SK-N-SH (cell line): ENCODE data around the gene SCO2. TPM values are rescaled to one million over a fixed set of nuclear protein-coding genes. Genes with fewer than 3 reads are reported as not detected.

Experiments used
- CTCF ChIA-PET: fragments of 300-600, 350-600 bp; formaldehyde crosslinking; extraction: SDS; loops from one replicate; lab custom pipeline; 2021; lab: Yijun Ruan, JAX
- POLR2A ChIA-PET: fragments of 350-600 bp; sonication (Branson Sonifier 250); formaldehyde crosslinking; extraction: SDS; loops from one replicate; lab custom pipeline; 2020; ENCODE audit warnings: antibody characterized with exemption, inconsistent platforms; lab: Yijun Ruan, JAX
- DNase-seq: peaks from one replicate; pipeline ENCODE4 v3.0.0; 2012
- H2AFZ ChIP-seq: fragments of 200-600 bp; sonication (generic); 2 replicates; pipeline ENCODE4 v1.8.1; 2016; ENCODE audit warnings: antibody characterized with exemption, mild to moderate bottlenecking, low read depth
- H3F3A ChIP-seq: fragments of 200-600 bp; sonication (generic); replicated peaks from 2 replicates; pipeline ENCODE3; 2016; ENCODE audit warnings: antibody characterized with exemption, mild to moderate bottlenecking; ENCODE audit not compliant: insufficient read depth
- H3K27ac ChIP-seq, 2 experiments: fragments of 200-500 bp in 1 of 2; fragments of 200-600 bp in 1 of 2; sonication (Bioruptor generic) in 1 of 2; sonication (generic), shearing (Covaris generic) in 1 of 2; 2 replicates each; pipeline versions ENCODE4 v1.5.1 to v1.6.1; 2014 to 2016; ENCODE audit warnings: low read depth in 2 of 2, inconsistent platforms in 1 of 2, low read length in 1 of 2, mild to moderate bottlenecking in 1 of 2, mixed read lengths in 1 of 2
- H3K27me3 ChIP-seq: fragments of 200-600 bp; sonication (generic), shearing (Covaris generic); 2 replicates; pipeline ENCODE4 v1.6.1; 2016; ENCODE audit warnings: mixed run types; ENCODE audit not compliant: insufficient read depth
- H3K36me3 ChIP-seq, 2 experiments: fragments of 200-500 bp in 1 of 2; fragments of 200-600 bp in 1 of 2; sonication (Bioruptor generic) in 1 of 2; sonication (generic) in 1 of 2; replicated peaks in 1 of 2; 2 replicates each; pipeline versions ENCODE3 to v1.5.1; 2014 to 2016; ENCODE audit warnings: low read length in 1 of 2, mild to moderate bottlenecking in 1 of 2; ENCODE audit not compliant: insufficient read depth in 2 of 2, control insufficient read depth in 1 of 2
- H3K4me1 ChIP-seq, 2 experiments: fragments of 200-500 bp in 1 of 2; fragments of 200-600 bp in 1 of 2; sonication (Bioruptor generic) in 1 of 2; sonication (generic), shearing (Covaris generic) in 1 of 2; 2 replicates each; pipeline versions ENCODE4 v1.5.1 to v1.6.1; 2014 to 2016; ENCODE audit warnings: low read depth in 1 of 2, low read length in 1 of 2, mixed run types in 1 of 2; ENCODE audit not compliant: insufficient read depth in 2 of 2, control insufficient read depth in 1 of 2
- H3K4me2 ChIP-seq: fragments of 200-600 bp; sonication (generic), shearing (Covaris generic); 2 replicates; pipeline ENCODE4 v1.6.1; 2017; ENCODE audit warnings: mixed run types
- H3K4me3 ChIP-seq, 2 experiments: fragments of 200-500 bp in 1 of 2; fragments of 200-600 bp in 1 of 2; sonication (Bioruptor generic) in 1 of 2; sonication (generic), shearing (Covaris generic) in 1 of 2; 2 replicates each; pipeline versions ENCODE4 v1.5.1 to v1.8.1; 2014 to 2016; ENCODE audit warnings: low read depth in 2 of 2, inconsistent platforms in 1 of 2, low read length in 1 of 2, mild to moderate bottlenecking in 1 of 2, mixed read lengths in 1 of 2, moderate library complexity in 1 of 2
- H3K79me2 ChIP-seq: fragments of 200-600 bp; sonication (generic); 2 replicates; pipeline ENCODE4 v1.8.1; 2017; ENCODE audit warnings: mild to moderate bottlenecking; ENCODE audit not compliant: insufficient read depth
- H3K9ac ChIP-seq: fragments of 200-600 bp; sonication (generic); 2 replicates; pipeline ENCODE4 v1.6.1; 2017; ENCODE audit warnings: mixed run types
- H3K9me2 ChIP-seq: fragments of 200-600 bp; sonication (generic); 2 replicates; pipeline ENCODE4 v1.6.1; 2017; ENCODE audit warnings: mixed run types
- H3K9me3 ChIP-seq: fragments of 200-600 bp; sonication (generic); 2 replicates; pipeline ENCODE4 v1.6.1; 2017; ENCODE audit warnings: mixed run types, mild to moderate bottlenecking, moderate library complexity
- H4K20me1 ChIP-seq: fragments of 200-600 bp; sonication (generic); 2 replicates; pipeline ENCODE4 v1.6.1; 2017; ENCODE audit warnings: mild to moderate bottlenecking, mixed run types; ENCODE audit not compliant: insufficient read depth
- FOSL2 ChIP-seq: IDR thresholded peaks from 2 replicates; pipeline ENCODE4 v1.4.0; 2012; ENCODE audit warnings: low read depth, mild to moderate bottlenecking, moderate library complexity, borderline replicate concordance
- GABPA ChIP-seq: IDR thresholded peaks from 2 replicates; pipeline ENCODE4 v1.4.0; 2012; ENCODE audit warnings: low read depth, mild to moderate bottlenecking
- GATA2 ChIP-seq: sonication (generic); formaldehyde crosslinking; IDR thresholded peaks from 2 replicates; pipeline ENCODE4 v1.5.0; 2020; ENCODE audit warnings: mild to moderate bottlenecking, missing genetic modification reagents
- NRF1 ChIP-seq: IDR thresholded peaks from 2 replicates; pipeline ENCODE4 v1.6.1; 2012; ENCODE audit warnings: low read depth, mild to moderate bottlenecking, low read length
- RCOR1 ChIP-seq: fragments of 150-350 bp; IDR thresholded peaks from 2 replicates; pipeline ENCODE4 v1.6.1; 2017; ENCODE audit warnings: antibody characterized with exemption, low read length
- RXRA ChIP-seq: IDR thresholded peaks from 2 replicates; pipeline ENCODE4 v1.4.0; 2012; ENCODE audit warnings: low read depth, mild to moderate bottlenecking, borderline replicate concordance
- SIN3A ChIP-seq: IDR thresholded peaks from 2 replicates; pipeline ENCODE4 v1.6.1; 2012; ENCODE audit warnings: low read depth, mild to moderate bottlenecking, low read length, moderate library complexity, borderline replicate concordance
- SMC3 ChIP-seq: IDR thresholded peaks from 2 replicates; pipeline ENCODE4 v1.6.1; 2012; ENCODE audit warnings: low read depth, low read length, improper control_type of control experiment
- TAF1 ChIP-seq: IDR thresholded peaks from 2 replicates; pipeline ENCODE4 v1.6.1; 2012; ENCODE audit warnings: low read depth, mild to moderate bottlenecking, low read length, moderate library complexity, borderline replicate concordance
- TEAD4 ChIP-seq: IDR thresholded peaks from 2 replicates; pipeline ENCODE4 v1.4.0; 2012; ENCODE audit warnings: mild to moderate bottlenecking, borderline replicate concordance; ENCODE audit not compliant: insufficient read depth
- YY1 ChIP-seq: IDR thresholded peaks from 2 replicates; pipeline ENCODE4 v1.4.0; 2012; ENCODE audit warnings: low read depth, mild to moderate bottlenecking
- WGBS: methylation state at CpG from one replicate; pipeline ENCODE4 v1.1.6; 2017; ENCODE audit warnings: low lambda C conversion rate; 5-methylcytosine and 5-hydroxymethylcytosine counted together
- polyA plus RNA-seq, 3 experiments: library from polyadenylated mRNA; depleted of rRNA; stranded (reverse); fragments of >200 nt; gene quantifications; 2 replicates each; pipeline ENCODE4 v1.2.3, GENCODE V29; 2012
- TF ChIP-seq, protein P1 (sequence below): IDR thresholded peaks from 2 replicates; pipeline ENCODE4 v1.4.0; 2012; ENCODE audit warnings: low read depth
- TF ChIP-seq, protein P2 (sequence below): IDR thresholded peaks from 2 replicates; pipeline ENCODE4 v1.4.0; 2012; ENCODE audit warnings: low read depth, borderline replicate concordance
- TF ChIP-seq, protein P3 (sequence below): IDR thresholded peaks from 2 replicates; pipeline ENCODE4 v1.4.0; 2012; ENCODE audit warnings: low read depth, borderline replicate concordance
- TF ChIP-seq, protein P4 (sequence below): fragments of 200-600 bp; sonication (generic); IDR thresholded peaks from 2 replicates; pipeline ENCODE4 v1.6.1; 2017; ENCODE audit warnings: antibody characterized with exemption, mild to moderate bottlenecking, moderate library complexity
- TF ChIP-seq, protein P5 (sequence below): fragments of 150-350 bp; IDR thresholded peaks from 2 replicates; pipeline ENCODE4 v1.6.1; 2017; ENCODE audit warnings: antibody characterized with exemption, low read length, low read depth, borderline replicate concordance

SCO2 gene
- polyA plus RNA-seq, 1 of the 3 experiments (the other 2 are of a cell fraction) = 4.0 TPM

DNA sequence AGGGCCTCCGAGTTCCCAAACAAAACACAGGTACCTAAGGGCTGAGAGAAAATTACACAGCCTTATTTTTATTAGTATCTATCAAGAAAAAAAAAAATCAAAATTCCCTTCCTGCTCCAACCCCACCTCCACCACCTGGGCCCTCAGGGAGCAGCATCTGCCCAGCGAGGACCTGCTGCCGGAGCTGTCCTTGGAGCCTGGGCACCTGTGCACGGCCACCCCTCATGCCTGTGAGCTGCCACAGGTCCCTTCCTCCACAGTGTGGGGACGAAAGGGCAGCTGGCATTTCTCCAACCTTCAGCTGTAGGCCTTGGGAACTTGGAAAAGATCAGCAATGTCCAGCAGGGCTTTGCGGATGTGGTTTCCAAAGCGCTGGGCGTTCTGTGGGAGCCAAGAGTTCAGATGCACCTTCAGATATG lies 43.7 kb upstream of the SCO2 start:
- H3K4me3 ChIP-seq = no peak overlapping the region
- no peaks in the 10 kb centered on the region for H3K4me1 ChIP-seq
- ChIA-PET CTCF (interaction anchor here (0.9 to 1.6 kb wide), 3 partner anchors 43 to 52 kb away, joined by 3 to 5 read pairs (median 3); partner anchors contain the start of gene SCO2), POLR2A (no interaction called here)
- no peaks in the 10 kb centered on the region for H3F3A ChIP-seq
- H3K4me2 ChIP-seq = no peak overlapping the region
- H3K36me3 ChIP-seq = peaks cover 0 to 53% of the 10 kb centered on the region in 2 experiments
- H3K9me2 ChIP-seq = no peaks in the 10 kb centered on the region
- no peaks in the 10 kb centered on the region for H4K20me1 ChIP-seq
- no peak overlapping the region for H3K9ac ChIP-seq
- TF ChIP-seq FOSL2 (no peak), SMC3 (no peak), SIN3A (no peak), GATA2 (CRISPR knock-in tag) (no peak), RCOR1 (no peak), TEAD4 (no peak), TAF1 (no peak), YY1 (no peak), GABPA (no peak), NRF1 (no peak), RXRA (no peak)
- TF ChIP-seq, protein P1, sequence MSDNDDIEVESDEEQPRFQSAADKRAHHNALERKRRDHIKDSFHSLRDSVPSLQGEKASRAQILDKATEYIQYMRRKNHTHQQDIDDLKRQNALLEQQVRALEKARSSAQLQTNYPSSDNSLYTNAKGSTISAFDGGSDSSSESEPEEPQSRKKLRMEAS = no peak
- TF ChIP-seq, protein P2, sequence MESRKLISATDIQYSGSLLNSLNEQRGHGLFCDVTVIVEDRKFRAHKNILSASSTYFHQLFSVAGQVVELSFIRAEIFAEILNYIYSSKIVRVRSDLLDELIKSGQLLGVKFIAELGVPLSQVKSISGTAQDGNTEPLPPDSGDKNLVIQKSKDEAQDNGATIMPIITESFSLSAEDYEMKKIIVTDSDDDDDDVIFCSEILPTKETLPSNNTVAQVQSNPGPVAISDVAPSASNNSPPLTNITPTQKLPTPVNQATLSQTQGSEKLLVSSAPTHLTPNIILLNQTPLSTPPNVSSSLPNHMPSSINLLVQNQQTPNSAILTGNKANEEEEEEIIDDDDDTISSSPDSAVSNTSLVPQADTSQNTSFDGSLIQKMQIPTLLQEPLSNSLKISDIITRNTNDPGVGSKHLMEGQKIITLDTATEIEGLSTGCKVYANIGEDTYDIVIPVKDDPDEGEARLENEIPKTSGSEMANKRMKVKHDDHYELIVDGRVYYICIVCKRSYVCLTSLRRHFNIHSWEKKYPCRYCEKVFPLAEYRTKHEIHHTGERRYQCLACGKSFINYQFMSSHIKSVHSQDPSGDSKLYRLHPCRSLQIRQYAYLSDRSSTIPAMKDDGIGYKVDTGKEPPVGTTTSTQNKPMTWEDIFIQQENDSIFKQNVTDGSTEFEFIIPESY = no peak
- TF ChIP-seq, protein P3, sequence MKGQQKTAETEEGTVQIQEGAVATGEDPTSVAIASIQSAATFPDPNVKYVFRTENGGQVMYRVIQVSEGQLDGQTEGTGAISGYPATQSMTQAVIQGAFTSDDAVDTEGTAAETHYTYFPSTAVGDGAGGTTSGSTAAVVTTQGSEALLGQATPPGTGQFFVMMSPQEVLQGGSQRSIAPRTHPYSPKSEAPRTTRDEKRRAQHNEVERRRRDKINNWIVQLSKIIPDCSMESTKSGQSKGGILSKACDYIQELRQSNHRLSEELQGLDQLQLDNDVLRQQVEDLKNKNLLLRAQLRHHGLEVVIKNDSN = no peak
- TF ChIP-seq, protein P4, sequence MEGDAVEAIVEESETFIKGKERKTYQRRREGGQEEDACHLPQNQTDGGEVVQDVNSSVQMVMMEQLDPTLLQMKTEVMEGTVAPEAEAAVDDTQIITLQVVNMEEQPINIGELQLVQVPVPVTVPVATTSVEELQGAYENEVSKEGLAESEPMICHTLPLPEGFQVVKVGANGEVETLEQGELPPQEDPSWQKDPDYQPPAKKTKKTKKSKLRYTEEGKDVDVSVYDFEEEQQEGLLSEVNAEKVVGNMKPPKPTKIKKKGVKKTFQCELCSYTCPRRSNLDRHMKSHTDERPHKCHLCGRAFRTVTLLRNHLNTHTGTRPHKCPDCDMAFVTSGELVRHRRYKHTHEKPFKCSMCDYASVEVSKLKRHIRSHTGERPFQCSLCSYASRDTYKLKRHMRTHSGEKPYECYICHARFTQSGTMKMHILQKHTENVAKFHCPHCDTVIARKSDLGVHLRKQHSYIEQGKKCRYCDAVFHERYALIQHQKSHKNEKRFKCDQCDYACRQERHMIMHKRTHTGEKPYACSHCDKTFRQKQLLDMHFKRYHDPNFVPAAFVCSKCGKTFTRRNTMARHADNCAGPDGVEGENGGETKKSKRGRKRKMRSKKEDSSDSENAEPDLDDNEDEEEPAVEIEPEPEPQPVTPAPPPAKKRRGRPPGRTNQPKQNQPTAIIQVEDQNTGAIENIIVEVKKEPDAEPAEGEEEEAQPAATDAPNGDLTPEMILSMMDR = no peak
- TF ChIP-seq, protein P5, sequence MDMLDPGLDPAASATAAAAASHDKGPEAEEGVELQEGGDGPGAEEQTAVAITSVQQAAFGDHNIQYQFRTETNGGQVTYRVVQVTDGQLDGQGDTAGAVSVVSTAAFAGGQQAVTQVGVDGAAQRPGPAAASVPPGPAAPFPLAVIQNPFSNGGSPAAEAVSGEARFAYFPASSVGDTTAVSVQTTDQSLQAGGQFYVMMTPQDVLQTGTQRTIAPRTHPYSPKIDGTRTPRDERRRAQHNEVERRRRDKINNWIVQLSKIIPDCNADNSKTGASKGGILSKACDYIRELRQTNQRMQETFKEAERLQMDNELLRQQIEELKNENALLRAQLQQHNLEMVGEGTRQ = no peak
- no peak overlapping the region for H2AFZ ChIP-seq
- no peak overlapping the region for H3K27ac ChIP-seq
- no peaks in the 10 kb centered on the region for H3K79me2 ChIP-seq
- 90% methylated on average over 2 of the region's 8 CpGs for WGBS
- H3K9me3 ChIP-seq = no peaks in the 10 kb centered on the region
- H3K27me3 ChIP-seq = no peaks in the 10 kb centered on the region
- no peak for DNase-seq
